Astrocyte of the cerebellum (primary cell): ENCODE results near the gene ARMH2.

ENCODE experiments used
- DNase-seq: peaks from one replicate; pipeline ENCODE4 v3.0.0-alpha.2; 2011; ENCODE audit warnings: low read depth
- H3K4me3 ChIP-seq: 2 replicates; pipeline ENCODE4 v1.5.1; 2011; ENCODE audit warnings: mild to moderate bottlenecking, low read depth, low read length, moderate library complexity
- CTCF ChIP-seq: IDR thresholded peaks from 2 replicates; pipeline ENCODE4 v1.5.1; 2012; ENCODE audit warnings: low read length, low read depth, moderate library complexity, mild to moderate bottlenecking; ENCODE audit errors: missing control alignments
- in situ Hi-C: cut with HindIII; loops from 2 replicates; pipeline ENCODE4 v1.10.0; 2017; ENCODE audit warnings: low sequenced_read_pairs

ARMH2 gene

GRCh38 chr6:24831771-24832716 is 33.3 kb upstream of the ARMH2 start:
- TF ChIP-seq CTCF = no peak
- in situ Hi-C loops = no loop called here
- H3K4me3 ChIP-seq = no peak overlapping the region
- peak; percentile 11 for DNase-seq

- in situ Hi-C loops = no loop called here
- no peak overlapping the region for H3K4me3 ChIP-seq
- TF ChIP-seq CTCF = no peak
- DNase-seq = no peak
Measured at GRCh38 chr6:24829657-24830056, 30.9 kb upstream of the ARMH2 start.

GRCh38 chr6:24827970-24828369 is 29.3 kb upstream of the ARMH2 start:
- no peak for DNase-seq
- no peak overlapping the region for H3K4me3 ChIP-seq
- in situ Hi-C loops = no loop called here
- no peak for TF ChIP-seq CTCF

- in situ Hi-C loops = no loop called here
Measured at GRCh38 chr6:24827162-24827561, 28.4 kb upstream of the ARMH2 start.

GRCh38 chr6:24825130-24825630 is 26.5 kb upstream of the ARMH2 start:
- in situ Hi-C loops = no loop called here
- TF ChIP-seq CTCF = no peak
- no peak for DNase-seq
- H3K4me3 ChIP-seq = no peak overlapping the region

More at GRCh38 chr6:24827162-24827561, 28.4 kb upstream of the ARMH2 start:
- no peak overlapping the region for H3K4me3 ChIP-seq
- DNase-seq = no peak
- TF ChIP-seq CTCF = no peak

- in situ Hi-C loops = no loop called here
- DNase-seq = no peak
- no peak for TF ChIP-seq CTCF
Measured at GRCh38 chr6:24824142-24824938, 25.6 kb upstream of the ARMH2 start.

More at GRCh38 chr6:24824142-24824938, 25.6 kb upstream of the ARMH2 start:
- no peak overlapping the region for H3K4me3 ChIP-seq
